ENCODE results near the gene ABCA2. TPM values are rescaled to one million over a fixed set of nuclear protein-coding genes. Genes with fewer than 3 reads are reported as not detected.

The ABCA2 gene
- total and polyA plus RNA-seq, 9 of the 15 experiments (the other 6 are each of a cell fraction or from before 2014, with no cell fraction given): 0.69 to 16.3 (median 6.1) TPM; not detected in 2

DNA sequence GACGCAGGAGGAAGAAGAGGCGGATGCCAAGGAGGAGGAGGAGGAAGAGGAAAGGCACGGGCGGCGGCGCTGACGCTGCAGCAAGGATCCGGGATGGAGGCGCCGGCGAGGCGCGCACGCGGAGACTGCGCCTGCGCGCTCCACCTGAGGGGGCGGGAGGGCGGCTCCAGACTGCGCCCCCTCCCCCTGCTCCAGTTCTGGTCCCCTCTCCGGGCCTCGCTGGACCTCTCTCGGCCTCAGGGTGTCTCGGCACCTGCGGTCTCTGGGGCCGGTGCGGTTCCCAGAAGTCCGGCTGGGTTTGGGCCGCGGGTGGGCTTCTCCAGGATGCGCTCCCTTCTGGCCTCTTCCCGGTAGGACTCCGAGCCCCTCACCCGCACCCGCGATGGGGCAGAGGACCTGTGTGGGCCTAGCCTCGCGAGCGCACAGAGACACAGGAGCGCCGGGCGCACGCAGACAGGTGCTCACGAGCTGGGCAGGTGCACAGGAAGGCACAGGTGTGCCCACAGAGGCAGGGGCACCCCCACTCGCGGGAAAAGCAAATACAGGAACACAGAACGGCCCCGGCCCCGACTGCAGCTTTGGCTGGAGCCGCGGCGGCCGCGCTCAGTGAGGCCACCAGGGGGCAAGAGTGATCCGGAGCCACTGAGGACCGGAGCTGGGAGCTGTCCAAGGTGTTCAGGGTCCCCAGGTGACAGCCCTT lies 18.2 kb upstream of the ABCA2 start, which contains the start of gene NPDC1 (continued):
- no peak for TF ChIP-seq ATF1 (CRISPR knock-in tag; IDR thresholded peaks at IDR 0.05)
- TF ChIP-seq ATF1 (tag; IDR thresholded peaks at IDR 0.05): no peak
- TF ChIP-seq YY1 (IDR thresholded peaks at IDR 0.05; ENCODE audit: borderline replicate concordance in 1 of 3, control insufficient read depth in 1 of 3, extremely low read depth in 1 of 3, insufficient read depth in 3 of 3, insufficient read length in 1 of 3, insufficient replicate concordance in 2 of 3, low read depth in 1 of 3, low read length in 2 of 3): peak in 1 of 3 experiments; percentile 19
- TF ChIP-seq NFE2L1 (tag; IDR thresholded peaks at IDR 0.05; ENCODE audit: borderline replicate concordance, low read depth): no peak
- peak; percentile 45; the same call in 1 of the 2 replicates for TF ChIP-seq MTA3 (IDR thresholded peaks at IDR 0.05; ENCODE audit: borderline replicate concordance)
- no peak for TF ChIP-seq ZBTB1 (CRISPR knock-in tag; IDR thresholded peaks at IDR 0.05; ENCODE audit: borderline replicate concordance, low read depth)
- TF ChIP-seq, protein P1, sequence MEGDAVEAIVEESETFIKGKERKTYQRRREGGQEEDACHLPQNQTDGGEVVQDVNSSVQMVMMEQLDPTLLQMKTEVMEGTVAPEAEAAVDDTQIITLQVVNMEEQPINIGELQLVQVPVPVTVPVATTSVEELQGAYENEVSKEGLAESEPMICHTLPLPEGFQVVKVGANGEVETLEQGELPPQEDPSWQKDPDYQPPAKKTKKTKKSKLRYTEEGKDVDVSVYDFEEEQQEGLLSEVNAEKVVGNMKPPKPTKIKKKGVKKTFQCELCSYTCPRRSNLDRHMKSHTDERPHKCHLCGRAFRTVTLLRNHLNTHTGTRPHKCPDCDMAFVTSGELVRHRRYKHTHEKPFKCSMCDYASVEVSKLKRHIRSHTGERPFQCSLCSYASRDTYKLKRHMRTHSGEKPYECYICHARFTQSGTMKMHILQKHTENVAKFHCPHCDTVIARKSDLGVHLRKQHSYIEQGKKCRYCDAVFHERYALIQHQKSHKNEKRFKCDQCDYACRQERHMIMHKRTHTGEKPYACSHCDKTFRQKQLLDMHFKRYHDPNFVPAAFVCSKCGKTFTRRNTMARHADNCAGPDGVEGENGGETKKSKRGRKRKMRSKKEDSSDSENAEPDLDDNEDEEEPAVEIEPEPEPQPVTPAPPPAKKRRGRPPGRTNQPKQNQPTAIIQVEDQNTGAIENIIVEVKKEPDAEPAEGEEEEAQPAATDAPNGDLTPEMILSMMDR (IDR thresholded peaks at IDR 0.05 in 2 of 3, conservative IDR thresholded peaks at IDR 0.05 in 1 of 3; ENCODE audit: insufficient read depth in 2 of 3, low read depth in 1 of 3, low read length in 3 of 3): peak; percentile 87 to 94 (median 87)
- TF ChIP-seq IRF9 (tag; IDR thresholded peaks at IDR 0.05): no peak
- TF ChIP-seq, protein P2, sequence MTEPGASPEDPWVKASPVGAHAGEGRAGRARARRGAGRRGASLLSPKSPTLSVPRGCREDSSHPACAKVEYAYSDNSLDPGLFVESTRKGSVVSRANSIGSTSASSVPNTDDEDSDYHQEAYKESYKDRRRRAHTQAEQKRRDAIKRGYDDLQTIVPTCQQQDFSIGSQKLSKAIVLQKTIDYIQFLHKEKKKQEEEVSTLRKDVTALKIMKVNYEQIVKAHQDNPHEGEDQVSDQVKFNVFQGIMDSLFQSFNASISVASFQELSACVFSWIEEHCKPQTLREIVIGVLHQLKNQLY (CRISPR knock-in tag; conservative IDR thresholded peaks at IDR 0.05): no peak
- no peak for TF ChIP-seq SIRT6 (IDR thresholded peaks at IDR 0.05; ENCODE audit: low read depth, low read length)
- TF ChIP-seq EP400 (IDR thresholded peaks at IDR 0.05): no peak
- peak in 1 of 2 experiments; percentile 77; a peak in 1 of 4 replicates for TF ChIP-seq MAZ (CRISPR knock-in tag; conservative IDR thresholded peaks at IDR 0.05 in 1 of 2, IDR thresholded peaks at IDR 0.05 in 1 of 2)
- TF ChIP-seq SAFB2 (IDR thresholded peaks at IDR 0.05; ENCODE audit: borderline replicate concordance, low read depth, low read length, severe bottlenecking): no peak
- TF ChIP-seq ZSCAN29 (IDR thresholded peaks at IDR 0.05): no peak
- TF ChIP-seq MAX (CRISPR knock-in tag; IDR thresholded peaks at IDR 0.05): 0 out of 2 replicates have a peak, but pooled peaks have one; percentile 37
- TF ChIP-seq HNRNPLL (IDR thresholded peaks at IDR 0.05; ENCODE audit: low read depth, low read length, poor library complexity, severe bottlenecking): no peak
- no peak for TF ChIP-seq ZNF75A (CRISPR knock-in tag; IDR thresholded peaks at IDR 0.05)
- TF ChIP-seq U2AF2 (optimal IDR thresholded peaks at IDR 0.05; ENCODE audit: low read depth, low read length): no peak
- TF ChIP-seq NEUROD1 (IDR thresholded peaks at IDR 0.05; ENCODE audit: borderline replicate concordance, low read depth, low read length, partially characterized antibody): no peak
- TF ChIP-seq RCOR1 (IDR thresholded peaks at IDR 0.05; ENCODE audit: borderline replicate concordance in 1 of 2, low read depth in 2 of 2, low read length in 2 of 2): peak in 1 of 2 experiments; percentile 81; a peak in 1 of 4 replicates
- TF ChIP-seq HDAC8 (tag; IDR thresholded peaks at IDR 0.05): 0 out of 2 replicates have a peak, but pooled peaks have one; percentile 37
- peak; percentile 69 for TF ChIP-seq SMC3 (conservative IDR thresholded peaks at IDR 0.05; ENCODE audit: insufficient read depth, low read depth, low read length)
- no peak for TF ChIP-seq PHB (CRISPR knock-in tag; IDR thresholded peaks at IDR 0.05)
